ENCODE measurements around the gene KCNJ11. TPM values are rescaled to one million over a fixed set of nuclear protein-coding genes. Genes with fewer than 3 reads are reported as not detected.

Gene KCNJ11
- total and polyA plus RNA-seq, 2 of the 4 experiments (the other 2 are of a cell fraction), result not detected

DNA sequence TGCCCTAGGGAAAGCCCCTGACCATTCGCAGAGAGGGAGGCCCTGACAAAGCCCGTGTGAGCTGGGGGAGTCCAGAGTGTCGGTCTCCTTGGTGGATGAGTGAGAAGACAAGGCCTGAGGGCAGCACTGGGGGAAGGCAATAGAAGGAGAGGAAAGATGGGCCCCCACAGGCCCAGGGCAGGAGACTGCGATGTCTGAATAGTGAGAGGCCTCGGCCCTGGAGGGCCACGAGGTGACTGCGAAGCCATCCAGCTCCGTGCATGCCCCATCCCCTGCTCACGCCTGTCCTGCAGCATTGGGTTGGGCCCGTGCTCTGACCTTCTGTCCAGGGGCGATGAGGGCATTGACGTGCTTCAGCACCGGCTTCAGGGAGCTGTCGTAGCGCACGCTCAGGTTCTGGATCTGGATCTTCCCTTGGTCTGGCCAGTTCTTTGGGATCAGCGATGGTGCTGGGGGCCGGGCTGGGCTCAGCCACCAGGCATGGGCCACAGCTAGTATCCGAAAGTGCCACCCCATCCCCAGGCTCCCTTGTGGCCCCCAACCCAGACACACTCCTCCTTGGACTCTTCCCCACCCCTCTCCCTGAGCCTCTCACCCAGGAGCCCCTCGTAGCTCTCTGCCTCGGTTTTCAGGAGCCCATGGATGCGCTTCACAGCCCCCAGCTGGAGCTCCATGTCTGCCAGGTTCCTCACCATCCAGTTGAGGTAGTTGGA is 8.3 kb upstream of the KCNJ11 start:
- H3K56ac ChIP-seq (ENCODE audit: extremely low read depth, insufficient read depth, low read length), result no peak overlapping the region
- no TSS peak for BruUV-seq (replicated peaks)
- no peak overlapping the region for H3K4me3 ChIP-seq (ENCODE audit: insufficient read depth, low read depth, low read length)
- H3K18ac ChIP-seq (ENCODE audit: low read depth, low read length), result no peak overlapping the region
- no peak overlapping the region for H3K4ac ChIP-seq (ENCODE audit: low read depth, low read length)
- H2AFZ ChIP-seq (replicated peaks; ENCODE audit: low read length, poor library complexity), result no peak overlapping the region
- TF ChIP-seq CEBPB (IDR thresholded peaks at IDR 0.05; ENCODE audit: low read depth, low read length) (no peak), MXI1 (IDR thresholded peaks at IDR 0.05; ENCODE audit: borderline replicate concordance, low read depth, low read length) (no peak), POLR2A (IDR thresholded peaks at IDR 0.05; ENCODE audit: low read depth, low read length) (no peak), MAZ (IDR thresholded peaks at IDR 0.05; ENCODE audit: borderline replicate concordance, low read depth, low read length) (no peak)
- TF ChIP-seq, protein P1, sequence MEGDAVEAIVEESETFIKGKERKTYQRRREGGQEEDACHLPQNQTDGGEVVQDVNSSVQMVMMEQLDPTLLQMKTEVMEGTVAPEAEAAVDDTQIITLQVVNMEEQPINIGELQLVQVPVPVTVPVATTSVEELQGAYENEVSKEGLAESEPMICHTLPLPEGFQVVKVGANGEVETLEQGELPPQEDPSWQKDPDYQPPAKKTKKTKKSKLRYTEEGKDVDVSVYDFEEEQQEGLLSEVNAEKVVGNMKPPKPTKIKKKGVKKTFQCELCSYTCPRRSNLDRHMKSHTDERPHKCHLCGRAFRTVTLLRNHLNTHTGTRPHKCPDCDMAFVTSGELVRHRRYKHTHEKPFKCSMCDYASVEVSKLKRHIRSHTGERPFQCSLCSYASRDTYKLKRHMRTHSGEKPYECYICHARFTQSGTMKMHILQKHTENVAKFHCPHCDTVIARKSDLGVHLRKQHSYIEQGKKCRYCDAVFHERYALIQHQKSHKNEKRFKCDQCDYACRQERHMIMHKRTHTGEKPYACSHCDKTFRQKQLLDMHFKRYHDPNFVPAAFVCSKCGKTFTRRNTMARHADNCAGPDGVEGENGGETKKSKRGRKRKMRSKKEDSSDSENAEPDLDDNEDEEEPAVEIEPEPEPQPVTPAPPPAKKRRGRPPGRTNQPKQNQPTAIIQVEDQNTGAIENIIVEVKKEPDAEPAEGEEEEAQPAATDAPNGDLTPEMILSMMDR (conservative IDR thresholded peaks at IDR 0.05; ENCODE audit: low read depth, low read length), result no peak
- no peak overlapping the region for H3K14ac ChIP-seq (replicated peaks; ENCODE audit: low read depth, low read length)
- WGBS, 2 experiments (ENCODE audit: extremely low coverage in 2 of 2, insufficient read length in 1 of 2), result 72% methylated on average over 15 of the region's 22 CpGs; no CpG with 5 or more reads in 1 of the 2 experiments
- no peak overlapping the region for H3K27ac ChIP-seq (ENCODE audit: insufficient read depth, low read length)
- ChIA-PET POLR2A (ENCODE audit: unreplicated experiment) (no interaction called here), CTCF (no interaction called here)
- no peaks in the 10 kb centered on the region for H3K79me1 ChIP-seq (ENCODE audit: low read depth in 1 of 2, low read length in 2 of 2)
- no peaks in the 10 kb centered on the region for H4K20me1 ChIP-seq (ENCODE audit: insufficient read depth, low read length)
- ATAC-seq (ENCODE audit: low read depth), result no peak
- H4K91ac ChIP-seq (ENCODE audit: insufficient read depth, low read depth, low read length), result no peak overlapping the region
- H2AK5ac ChIP-seq (ENCODE audit: low read depth, low read length), result no peak overlapping the region
- no peak overlapping the region for H4K5ac ChIP-seq (ENCODE audit: low read depth, low read length)
- intact Hi-C loops (cut with micrococcal nuclease), result no loop called here
- H3K9me1 ChIP-seq (ENCODE audit: insufficient read depth, low read length), result no peaks in the 10 kb centered on the region
- H3K36me3 ChIP-seq (ENCODE audit: control insufficient read depth, insufficient read depth, low read length), result no peaks in the 10 kb centered on the region
- no peaks in the 10 kb centered on the region for H3K9me3 ChIP-seq (ENCODE audit: control insufficient read depth, insufficient read depth, low read length)
- H3K23ac ChIP-seq (ENCODE audit: low read depth, low read length), result no peak overlapping the region
- dilution Hi-C loops (cut with HindIII; ENCODE audit: low sequenced_read_pairs, unreplicated experiment), result no loop called here
- H3K9ac ChIP-seq (ENCODE audit: low read depth, low read length), result no peak overlapping the region
- H3K4me2 ChIP-seq (ENCODE audit: low read depth, low read length), result no peak overlapping the region
- H2BK5ac ChIP-seq (ENCODE audit: low read depth, low read length, poor library complexity, severe bottlenecking), result no peak overlapping the region
- H2BK15ac ChIP-seq (ENCODE audit: low read depth, low read length), result no peak overlapping the region
- no peak overlapping the region for H4K8ac ChIP-seq (ENCODE audit: low read depth in 2 of 2, low read length in 2 of 2)
- DNase-seq, result no peak
- H2AK9ac ChIP-seq (replicated peaks; ENCODE audit: low read depth, low read length, poor library complexity), result no peak overlapping the region
- H3K27me3 ChIP-seq (ENCODE audit: control insufficient read depth, insufficient read depth, low read length), result peaks cover 7% of the 10 kb centered on the region; the same call in 1 of the 2 replicates
- H2BK120ac ChIP-seq (ENCODE audit: low read depth, low read length), result no peak overlapping the region
- in situ Hi-C loops (cut with MboI; ENCODE audit: low sequenced_read_pairs), result no loop called here
- no peaks in the 10 kb centered on the region for H3K4me1 ChIP-seq (ENCODE audit: control insufficient read depth, insufficient read depth, low read length)
- no peak overlapping the region for H2BK20ac ChIP-seq (ENCODE audit: low read depth, low read length)
